Activated naive CD4-positive, alpha-beta T cell treated with anti-CD3 and anti-CD28 coated beads, Interleukin-2, amount 50 U/mL, for 24 hours (primary cell): Measurements from ENCODE around the gene PALMD.

ENCODE experiments used
- H3K27ac Mint-ChIP-seq: one replicate; pipeline ENCODE4 v1.8.0; 2021; ENCODE audit warnings: mild to moderate bottlenecking, mixed read lengths
- H3K27me3 Mint-ChIP-seq: one replicate; pipeline ENCODE4 v1.8.0; 2021; ENCODE audit warnings: mixed read lengths
- H3K36me3 Mint-ChIP-seq: one replicate; pipeline ENCODE4 v1.8.0; 2021; ENCODE audit warnings: mixed read lengths
- H3K4me1 Mint-ChIP-seq: one replicate; pipeline ENCODE4 v1.8.0; 2021; ENCODE audit warnings: mixed read lengths
- H3K4me3 Mint-ChIP-seq: one replicate; pipeline ENCODE4 v1.8.0; 2021; ENCODE audit warnings: mild to moderate bottlenecking, mixed read lengths
- H3K9me3 Mint-ChIP-seq: one replicate; pipeline ENCODE4 v1.8.0; 2021; ENCODE audit warnings: mixed read lengths

Gene PALMD

DNA sequence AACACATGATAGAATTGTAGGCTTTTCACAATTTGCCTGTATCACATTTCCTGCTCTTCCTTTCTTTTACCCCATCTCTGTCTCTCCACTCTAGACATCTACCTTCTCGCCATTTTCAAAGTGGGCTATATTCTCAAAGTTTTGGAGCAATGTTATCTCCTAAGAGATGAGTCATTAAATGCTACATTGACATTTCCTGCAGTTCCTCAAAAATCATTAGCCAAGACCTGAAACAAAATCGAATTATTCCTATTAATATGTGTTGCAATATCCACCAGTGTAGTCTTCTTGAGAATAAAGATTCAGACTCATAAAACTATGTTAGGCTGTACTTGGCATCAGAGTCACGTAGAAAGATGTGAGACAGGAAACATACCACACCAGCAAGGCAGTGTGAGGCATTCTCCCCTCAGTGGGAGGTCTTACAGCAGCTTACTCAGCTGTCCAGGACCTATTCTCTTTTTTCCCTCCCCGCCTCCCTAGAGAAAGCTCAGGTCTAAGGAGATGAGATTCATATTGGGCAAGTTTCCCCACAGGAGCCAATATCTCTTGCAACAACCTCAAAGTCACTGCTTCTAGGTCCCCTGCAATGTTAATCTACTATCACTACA is 81.8 kb downstream of the PALMD start:
- peaks cover 2% of the 10 kb centered on the region for H3K36me3 Mint-ChIP-seq
- H3K27me3 Mint-ChIP-seq: peaks cover 5% of the 10 kb centered on the region
- H3K4me3 Mint-ChIP-seq: no peak overlapping the region
- no peak overlapping the region for H3K27ac Mint-ChIP-seq
- H3K4me1 Mint-ChIP-seq: no peaks in the 10 kb centered on the region
- no peaks in the 10 kb centered on the region for H3K9me3 Mint-ChIP-seq

DNA sequence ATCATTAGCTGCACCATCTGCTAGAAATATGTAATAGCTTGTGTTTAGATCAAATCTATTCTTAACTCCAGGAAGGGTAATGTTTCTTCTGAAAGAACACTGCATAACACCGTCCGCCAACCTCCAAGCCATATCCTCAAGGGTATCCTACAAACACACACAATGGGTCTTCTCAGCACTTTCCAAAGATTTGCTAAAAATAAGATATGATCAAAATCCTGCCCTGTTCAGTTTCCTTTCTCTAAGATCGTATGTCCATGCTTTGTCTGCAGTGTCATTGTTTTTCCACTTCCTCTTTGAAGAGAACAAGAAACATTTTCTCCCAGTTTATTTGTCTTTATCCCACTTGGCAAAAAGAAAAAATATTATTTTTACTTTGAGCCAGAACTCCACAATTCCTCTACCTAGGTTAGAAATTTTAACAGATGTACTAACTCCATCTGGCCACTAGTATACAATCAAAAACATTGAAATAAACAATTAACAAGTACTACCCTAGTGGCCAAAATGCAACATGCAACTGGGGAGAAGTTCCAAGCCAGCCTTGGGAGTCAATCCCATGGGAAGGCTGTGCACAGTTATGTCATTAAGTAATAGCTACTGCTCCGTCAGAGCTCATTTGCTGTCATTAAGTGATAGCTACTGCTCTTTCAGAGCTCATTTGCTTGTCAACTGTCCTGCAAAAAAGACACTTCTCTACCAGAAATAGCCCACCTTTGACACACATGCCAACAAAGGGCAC is 82.8 kb downstream of the PALMD start:
- peaks cover 2% of the 10 kb centered on the region for H3K36me3 Mint-ChIP-seq

DNA sequence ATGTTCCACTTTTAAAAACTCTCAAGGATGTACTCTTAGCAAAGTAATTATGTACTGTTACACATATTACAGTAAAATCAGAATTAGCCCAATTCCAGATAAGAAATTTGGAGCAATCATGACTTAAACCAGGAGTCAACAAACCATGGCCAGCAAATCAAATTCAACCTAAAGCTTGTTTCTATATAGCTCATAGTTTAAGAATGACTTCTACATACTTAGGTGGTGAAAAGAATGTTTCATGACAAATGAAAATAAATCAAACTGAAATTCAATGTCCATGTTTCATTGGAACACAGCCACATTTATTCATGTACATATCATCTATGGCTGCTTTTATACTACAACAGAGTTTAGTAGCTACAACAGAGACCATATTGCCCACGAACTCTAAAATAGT is 85.5 kb downstream of the PALMD start:
- Mint-ChIP-seq H3K4me1 (no peaks in the 10 kb centered on the region), H3K4me3 (no peak overlapping the region), H3K27me3 (peaks cover 4% of the 10 kb centered on the region), H3K9me3 (no peaks in the 10 kb centered on the region), H3K36me3 (no peaks in the 10 kb centered on the region), H3K27ac (no peak overlapping the region)

More for the DNA sequence above, 82.8 kb downstream of the PALMD start:
- Mint-ChIP-seq H3K27ac (no peak overlapping the region), H3K4me3 (no peak overlapping the region), H3K4me1 (no peaks in the 10 kb centered on the region), H3K27me3 (peaks cover 5% of the 10 kb centered on the region), H3K9me3 (no peaks in the 10 kb centered on the region)

DNA sequence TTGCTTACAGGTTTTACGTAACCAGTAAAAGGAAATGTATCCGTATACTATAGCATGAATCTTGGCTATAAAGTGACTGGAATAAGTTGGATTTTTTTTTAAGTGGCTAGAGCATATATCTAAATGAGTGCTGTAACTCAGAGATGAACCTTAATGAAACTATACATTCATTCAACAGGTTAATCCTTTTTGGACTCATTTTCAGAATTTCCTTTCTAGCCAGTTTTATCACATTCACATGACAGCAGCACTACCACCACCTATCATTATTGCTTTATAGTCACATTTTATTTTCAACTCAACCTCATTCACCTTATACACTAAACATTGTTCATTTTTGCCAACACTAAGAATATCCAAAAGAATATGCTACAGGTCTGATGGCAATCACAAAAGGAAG is 89.9 kb downstream of the PALMD start:
- no peak overlapping the region for H3K4me3 Mint-ChIP-seq
- no peaks in the 10 kb centered on the region for H3K27me3 Mint-ChIP-seq
- H3K9me3 Mint-ChIP-seq: no peaks in the 10 kb centered on the region
- H3K27ac Mint-ChIP-seq: no peak overlapping the region
- H3K4me1 Mint-ChIP-seq: no peaks in the 10 kb centered on the region
- H3K36me3 Mint-ChIP-seq: no peaks in the 10 kb centered on the region

DNA sequence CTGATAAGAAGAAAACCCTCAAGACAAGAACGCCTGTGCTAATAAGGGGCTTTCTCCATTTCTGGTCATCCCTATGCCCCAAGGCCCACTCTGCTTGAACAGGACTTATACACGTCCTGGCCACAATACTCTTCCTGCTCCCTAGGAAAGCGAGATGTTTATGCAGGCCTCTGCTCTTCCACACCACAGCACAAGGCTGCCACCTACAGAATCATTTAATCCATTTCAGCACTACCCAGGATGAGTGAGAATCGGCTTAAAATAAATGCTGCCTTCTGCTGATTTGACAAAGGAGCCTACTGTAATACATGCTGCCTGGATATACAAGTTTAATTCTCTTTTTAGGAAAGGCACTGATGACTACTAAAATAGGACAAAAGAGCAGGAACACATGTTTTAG is 91.1 kb downstream of the PALMD start:
- Mint-ChIP-seq H3K27ac (no peak overlapping the region), H3K9me3 (no peaks in the 10 kb centered on the region), H3K27me3 (no peaks in the 10 kb centered on the region), H3K4me1 (no peaks in the 10 kb centered on the region), H3K36me3 (no peaks in the 10 kb centered on the region), H3K4me3 (no peak overlapping the region)

DNA sequence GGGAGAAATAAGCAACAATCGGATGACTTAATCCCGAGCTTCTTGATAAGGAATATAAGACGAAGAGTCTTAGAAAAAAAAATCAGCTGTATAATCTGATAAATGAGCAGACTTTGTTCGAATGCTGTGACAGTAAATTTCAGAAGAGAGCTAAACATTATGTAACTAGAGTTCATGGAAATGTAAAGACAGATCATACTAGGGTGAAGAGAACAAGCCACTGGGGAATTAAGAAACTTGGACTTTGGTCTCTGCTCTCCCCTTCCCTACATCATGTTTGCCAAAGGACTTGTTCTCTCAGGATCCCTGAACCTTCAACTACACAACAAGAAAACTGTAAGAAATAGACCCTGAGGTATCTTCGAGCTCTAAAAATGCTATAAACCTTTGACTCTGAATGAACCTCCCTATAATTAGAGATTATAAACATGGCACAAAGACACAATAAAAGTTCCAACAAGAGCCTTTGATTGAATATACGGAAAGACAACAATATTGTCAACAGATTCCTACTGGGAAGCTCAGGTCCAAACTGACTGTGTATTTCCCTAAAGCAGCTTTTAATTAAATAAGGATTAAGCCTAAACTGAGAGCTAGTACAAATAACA is 93.0 kb downstream of the PALMD start:
- H3K4me3 Mint-ChIP-seq: no peak overlapping the region
- no peaks in the 10 kb centered on the region for H3K27me3 Mint-ChIP-seq
- no peaks in the 10 kb centered on the region for H3K36me3 Mint-ChIP-seq
- no peak overlapping the region for H3K27ac Mint-ChIP-seq
- no peaks in the 10 kb centered on the region for H3K9me3 Mint-ChIP-seq
- no peaks in the 10 kb centered on the region for H3K4me1 Mint-ChIP-seq

DNA sequence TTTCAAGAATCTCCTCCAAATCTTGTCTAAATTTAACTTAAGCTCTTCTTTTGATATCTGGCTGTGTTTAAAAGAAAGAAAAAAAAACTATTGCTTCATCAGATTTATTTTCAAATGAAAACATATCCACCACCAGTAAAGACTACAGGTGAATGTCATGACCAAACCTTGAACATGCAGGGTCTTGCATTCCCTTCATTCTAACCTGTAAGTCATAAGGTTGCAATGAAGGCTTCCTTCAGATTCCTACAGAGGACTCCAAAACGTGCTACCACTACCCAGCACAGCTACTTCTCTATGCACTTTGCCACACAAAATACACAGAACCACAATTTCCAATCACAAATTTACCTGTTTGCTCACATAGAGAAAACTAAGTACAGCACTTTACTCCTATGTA is 94.2 kb downstream of the PALMD start:
- no peak overlapping the region for H3K27ac Mint-ChIP-seq
- no peaks in the 10 kb centered on the region for H3K4me1 Mint-ChIP-seq
- no peaks in the 10 kb centered on the region for H3K27me3 Mint-ChIP-seq
- no peaks in the 10 kb centered on the region for H3K9me3 Mint-ChIP-seq
- H3K36me3 Mint-ChIP-seq: no peaks in the 10 kb centered on the region
- no peak overlapping the region for H3K4me3 Mint-ChIP-seq
